Heart right ventricle (tissue), 16 donors: ENCODE measurements around the gene EPHX1. TPM values are rescaled to one million over a fixed set of nuclear protein-coding genes. Genes with fewer than 3 reads are reported as not detected.

Experiments
- ATAC-seq, 8 donors: fragments of 200-7000 bp; cut with Tn5 transposase; one replicate each; pipeline ENCODE4 v1.9.1; 2020; ENCODE audit warnings: mild to moderate bottlenecking in 8 of 8, moderate library complexity in 8 of 8, moderate number of reproducible peaks in 1 of 8
- DNase-seq, 2 donors: peaks; one replicate each; pipeline ENCODE4 v3.0.0-alpha.2; 2020
- H3K27ac ChIP-seq, 10 donors: fragments of 200-600 bp; sonication (generic) in 2 of 10; one replicate each; pipeline versions ENCODE4 v1.5.0 to v1.8.0; 2020 to 2022; ENCODE audit warnings: mild to moderate bottlenecking in 3 of 10
- H3K27me3 ChIP-seq, 7 donors: fragments of 200-600 bp; one replicate each; pipeline ENCODE4 v1.8.0; 2021 to 2022; ENCODE audit warnings: mild to moderate bottlenecking in 2 of 7
- H3K36me3 ChIP-seq, 9 donors: fragments of 200-600 bp; sonication (generic) in 1 of 9; one replicate each; pipeline versions ENCODE4 v1.5.0 to v1.8.0; 2020 to 2022; ENCODE audit warnings: mild to moderate bottlenecking in 2 of 9
- H3K4me1 ChIP-seq, 9 donors: fragments of 200-600 bp; sonication (generic) in 1 of 9; one replicate each; pipeline versions ENCODE4 v1.5.0 to v1.8.0; 2020 to 2022; ENCODE audit warnings: mild to moderate bottlenecking in 4 of 9
- H3K4me3 ChIP-seq, 10 donors: fragments of 200-600 bp; sonication (generic) in 2 of 10; one replicate each; pipeline versions ENCODE4 v1.5.0 to v1.8.0; 2020 to 2022; ENCODE audit warnings: mild to moderate bottlenecking in 7 of 10, moderate library complexity in 2 of 10
- H3K9me3 ChIP-seq, 11 donors: fragments of 200-600 bp in 10 of 11; sonication (generic) in 2 of 11; one replicate each; pipeline versions ENCODE4 v1.5.0 to v1.8.0; 2013 to 2022; ENCODE audit warnings: mild to moderate bottlenecking in 2 of 11, control low read depth in 1 of 11, moderate library complexity in 1 of 11
- CTCF ChIP-seq, 9 donors: fragments of 200-600 bp; sonication (generic) in 2 of 9; IDR thresholded peaks; one replicate each; pipeline versions ENCODE4 v1.5.0 to v1.8.0; 2021 to 2022; ENCODE audit warnings: antibody characterized with exemption in 9 of 9, mild to moderate bottlenecking in 5 of 9, moderate library complexity in 1 of 9
- WGBS, 2 donors: extraction: QIAGEN DNeasy Blood & Tissue Kit; methylation state at CpG; one replicate each; pipeline ENCODE4 v1.1.7; 2013; ENCODE audit warnings: inconsistent platforms in 1 of 2; 5-methylcytosine and 5-hydroxymethylcytosine counted together
- intact Hi-C, 10 donors: fragments of 100-400 bp; cut with DNase I; formaldehyde crosslinking; loops; one replicate each; pipeline versions ENCODE4 v1.11.1 to v1.14.2; 2022
- polyA plus RNA-seq, 2 donors: library from polyadenylated mRNA; stranded (reverse); fragments of 200-250 nt; gene quantifications; one replicate each; pipeline ENCODE4 v1.2.3, GENCODE V29; 2013
- total RNA-seq, 10 donors: library from RNA; stranded (reverse); fragmentation: NEBNext Ultra II Directional in 3 of 10; extraction: Animal tissue kit (Norgen Biotek cat#: 25700) in 3 of 10; gene quantifications; one replicate each; pipeline versions ENCODE4 v1.2.1 to v1.2.4, GENCODE V29; 2021 to 2023
- donor health status: Arrhythmogenic right ventricular cardiomyopathy.
- donor health status: ischemic (EF 13 %, LVEDD 7.1; RV severe dilation, severe dysfunction).
- donor health status: healthy with polysubstance abuse.
- donor health status: DM: no; HTN: yes; CAD: no.
- donor health status: DM: no; HTN: no; CAD: no.
- donor health status: ischemic (EF 25% LVEDD 6.9; RV normal size, moderate dysfunction).
- donor health status: ischemic (EF 25% LVEDD 5.7; RV mildly dilated, moderate dysfunction).
- donor health status: healthy.
- donor health status: DM: yes; HTN: yes; CAD: no.
- donor health status: Ischemic cardiomyopathy.
- donor health status: ischemic (EF 35%, LVEDD 5.7; RV mildly dilated, moderate dysfunction).
- donor health status: nonischemic (EF 11% LVEDD 7.7; RV severe dilation, severe dysfunction).
- donor health status: DM: yes; HTN: yes; CAD: no.
- donor health status: PGD.
- donor health status: ischemic (EF 29% LVEDD 5.4; RV normal size, mild dysfunction).
- donor health status: nonischemic (EF 23%, LVEDD 6.1; RV moderate dilation, normal function).

The EPHX1 gene
- total and polyA plus RNA-seq, 12 donors, result 31.5 to 80.8 (median 43.2) TPM

- WGBS, 2 donors, result 85 to 90% methylated on average over 6 of the region's 6 CpGs
- ATAC-seq, result no peak
- Histone ChIP-seq H3K4me3 (no peak overlapping the region), H3K27ac (no peak overlapping the region), H3K4me1 (peaks cover 0 to 30% (median 3%) of the 10 kb centered on the region in 9 donors), H3K36me3 (no peaks in the 10 kb centered on the region), H3K27me3 (no peaks in the 10 kb centered on the region), H3K9me3 (no peaks in the 10 kb centered on the region)
- no peak for DNase-seq
- intact Hi-C loops, result no loop called here
- no peak for TF ChIP-seq CTCF (IDR thresholded peaks at IDR 0.05)
Measured at GRCh38 chr1:225892307-225892706, 82.4 kb downstream of the EPHX1 start.

Other genes with a start within 250 kb of the EPHX1 start
- gene ENAH, start 157.0 kb upstream of the EPHX1 start, total RNA-seq, result 100 to 1,000 TPM in 6 of 10 donors, 10 to 100 TPM in 4; 63.3 to 201 (median 115) TPM
- gene ENAH, start 157.0 kb upstream of the EPHX1 start, polyA plus RNA-seq, result 10 to 100 TPM; 12.4 to 16.4 TPM
- 100 to 1,000 TPM; 165 to 199 (median 175) TPM for gene SRP9, start 32.3 kb upstream of the EPHX1 start, total RNA-seq
- gene SRP9, start 32.3 kb upstream of the EPHX1 start, polyA plus RNA-seq, result 100 to 1,000 TPM; 121 to 153 TPM
- 10 to 100 TPM; 20.9 to 33.5 (median 24.7) TPM for gene TMEM63A, start 72.3 kb downstream of the EPHX1 start, total RNA-seq
- gene TMEM63A, start 72.3 kb downstream of the EPHX1 start, polyA plus RNA-seq, result 10 to 100 TPM; 10.4 to 69.1 TPM
- gene LEFTY1, start 79.0 kb downstream of the EPHX1 start, total RNA-seq, result under 1 TPM in 7 of 10 donors, not detected in 3; 0.15 to 0.57 (median 0.25) TPM
- under 1 TPM; 0.15 to 0.77 TPM for gene LEFTY1, start 79.0 kb downstream of the EPHX1 start, polyA plus RNA-seq
- gene PYCR2, start 114.1 kb downstream of the EPHX1 start, total RNA-seq, result 10 to 100 TPM; 53.6 to 77.4 (median 62.7) TPM
- gene PYCR2, start 114.1 kb downstream of the EPHX1 start, polyA plus RNA-seq, result 10 to 100 TPM; 42.5 to 96.0 TPM
- 1 to 10 TPM in 2 of 10 donors, under 1 TPM in 8; 0.23 to 1.4 (median 0.65) TPM for gene LEFTY2, start 131.1 kb downstream of the EPHX1 start, total RNA-seq
- gene LEFTY2, start 131.1 kb downstream of the EPHX1 start, polyA plus RNA-seq, result under 1 TPM; 0.29 to 0.35 TPM
- gene SDE2, start 189.2 kb downstream of the EPHX1 start, total RNA-seq, result 10 to 100 TPM; 10.3 to 20.3 (median 13.9) TPM
- 1 to 10 TPM; 3.1 to 4.7 TPM for gene SDE2, start 189.2 kb downstream of the EPHX1 start, polyA plus RNA-seq